ENCODE results near the gene WASF3. TPM values are rescaled to one million over a fixed set of nuclear protein-coding genes. Genes with fewer than 3 reads are reported as not detected.

WASF3 gene
- total RNA-seq, 4 donors from 2014 or later = 1.4 to 13.9 (median 2.8) TPM

- peaks cover 2 to 27% (median 7%) of the 10 kb centered on the region in 3 donors for H3K4me1 ChIP-seq
- no peak for TF ChIP-seq POLR2A (IDR thresholded peaks at IDR 0.05)
- TF ChIP-seq CTCF (IDR thresholded peaks at IDR 0.05) = no peak
- DNase-seq = no peak
- no peak overlapping the region for H3K4me3 ChIP-seq
- intact Hi-C loops (cut with DNase I) = no loop called here
- 66 to 82% methylated on average over 3 of the region's 3 CpGs for WGBS, 2 donors
- no peaks in the 10 kb centered on the region for H3K36me3 ChIP-seq
- peak overlapping the region in 1 of 4 donors; percentile 40 for H3K27ac ChIP-seq
- H3K27me3 ChIP-seq = peaks cover 0 to 19% (median 0%) of the 10 kb centered on the region in 4 donors
- no peaks in the 10 kb centered on the region for H3K9me3 ChIP-seq
These were observed 3.6 kb downstream of the WASF3 start for GRCh38 chr13:26561067-26561466.

DNA sequence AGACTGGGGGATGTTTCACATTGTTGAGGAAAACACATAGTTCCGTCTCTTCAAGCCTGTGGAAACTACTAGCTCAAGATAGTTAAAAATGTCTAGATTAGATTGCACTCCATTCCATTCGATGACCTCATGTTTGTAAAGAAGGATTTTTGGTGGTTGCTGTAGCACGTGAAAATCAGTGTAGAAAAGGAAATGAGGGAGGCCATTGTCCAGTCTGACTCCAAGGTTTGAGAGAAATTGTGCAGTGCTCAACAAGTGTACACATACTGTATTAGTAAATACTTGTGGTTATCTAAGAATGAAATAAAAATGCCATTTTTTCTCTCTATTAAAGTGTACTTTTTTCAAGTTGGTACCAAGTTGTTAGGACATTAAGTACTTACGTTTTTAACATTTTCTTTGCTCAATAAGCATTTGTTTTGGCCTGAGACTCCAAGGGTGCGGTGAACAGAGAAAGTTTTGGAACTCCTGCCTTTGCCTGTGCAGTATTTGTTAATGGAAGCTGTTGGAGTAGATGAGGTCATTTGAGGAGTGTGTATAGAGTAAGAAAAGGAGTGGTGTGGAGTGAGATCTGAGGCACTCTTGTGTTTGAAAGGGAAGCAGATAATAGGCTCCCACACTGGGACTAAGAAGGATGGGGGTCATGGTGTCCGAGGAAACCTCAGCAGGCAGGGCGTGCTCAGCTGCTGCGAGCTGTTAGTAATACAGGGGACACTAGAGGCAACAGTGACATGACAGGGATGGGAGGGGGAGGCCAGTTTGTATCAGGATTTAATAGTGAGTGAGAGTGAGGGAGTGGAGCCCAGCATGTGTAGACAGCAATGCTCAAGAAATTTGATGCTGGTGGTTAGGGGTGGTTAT lies 4.4 kb downstream of the WASF3 start:
- TF ChIP-seq CTCF (IDR thresholded peaks at IDR 0.05) = no peak
- no peak for TF ChIP-seq POLR2A (IDR thresholded peaks at IDR 0.05)
- DNase-seq = no peak
- H3K9me3 ChIP-seq = no peaks in the 10 kb centered on the region
- intact Hi-C loops (cut with DNase I) = no loop called here
- H3K36me3 ChIP-seq = no peaks in the 10 kb centered on the region
- peaks cover 2 to 26% (median 7%) of the 10 kb centered on the region in 3 donors for H3K4me1 ChIP-seq
- H3K4me3 ChIP-seq = no peak overlapping the region
- WGBS, 2 donors = 65 to 71% methylated on average over 8 of the region's 8 CpGs
- H3K27me3 ChIP-seq = peaks cover 0 to 19% (median 0%) of the 10 kb centered on the region in 4 donors
- H3K27ac ChIP-seq = peak overlapping the region in 1 of 4 donors; percentile 40

DNA sequence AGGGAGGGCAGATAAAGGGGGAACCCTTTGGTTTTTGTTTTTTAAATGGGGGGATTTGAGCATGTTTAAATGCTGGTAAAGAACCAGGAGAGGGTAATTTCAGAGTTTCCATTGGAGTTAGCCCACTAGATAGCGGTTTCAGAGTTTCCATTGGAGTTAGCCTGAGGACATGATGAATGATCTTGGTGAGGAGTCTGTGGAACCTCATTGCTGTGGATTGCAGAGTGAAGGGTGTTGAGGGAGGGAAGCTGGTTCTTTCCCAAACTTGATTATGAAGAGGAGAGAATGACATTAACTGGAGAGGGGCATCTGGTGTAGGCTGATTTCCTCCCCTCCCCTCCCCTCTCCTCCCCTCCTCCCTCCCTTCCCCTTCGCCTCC lies 5.0 kb downstream of the WASF3 start:
- TF ChIP-seq POLR2A (IDR thresholded peaks at IDR 0.05) (no peak), CTCF (IDR thresholded peaks at IDR 0.05) (no peak)

GRCh38 chr13:26563713-26564112 lies 6.2 kb downstream of the WASF3 start:
- no peaks in the 10 kb centered on the region for H3K36me3 ChIP-seq
- no peak overlapping the region for H3K4me3 ChIP-seq
- H3K4me1 ChIP-seq = peaks cover 0 to 12% (median 3%) of the 10 kb centered on the region in 3 donors
- no peaks in the 10 kb centered on the region for H3K9me3 ChIP-seq
- DNase-seq = no peak
- intact Hi-C loops (cut with DNase I) = no loop called here
- no peak overlapping the region for H3K27ac ChIP-seq
- peaks cover 0 to 8% (median 0%) of the 10 kb centered on the region in 4 donors for H3K27me3 ChIP-seq
- TF ChIP-seq CTCF (IDR thresholded peaks at IDR 0.05) (no peak), POLR2A (IDR thresholded peaks at IDR 0.05) (no peak)

More for the DNA sequence above, 5.0 kb downstream of the WASF3 start:
- H3K9me3 ChIP-seq = no peaks in the 10 kb centered on the region
- H3K27ac ChIP-seq = peak overlapping the region in 1 of 4 donors; percentile 40
- H3K4me3 ChIP-seq = no peak overlapping the region
- DNase-seq = no peak
- intact Hi-C loops (cut with DNase I) = no loop called here
- H3K36me3 ChIP-seq = no peaks in the 10 kb centered on the region
- 60 to 73% methylated on average over 1 to 2 of the region's 2 CpGs for WGBS, 2 donors
- peaks cover 0 to 21% (median 7%) of the 10 kb centered on the region in 3 donors for H3K4me1 ChIP-seq
- peaks cover 0 to 19% (median 0%) of the 10 kb centered on the region in 4 donors for H3K27me3 ChIP-seq

- intact Hi-C loops (cut with DNase I) = no loop called here
- no peak for DNase-seq
- H3K36me3 ChIP-seq = no peaks in the 10 kb centered on the region
- no peak overlapping the region for H3K27ac ChIP-seq
- H3K9me3 ChIP-seq = no peaks in the 10 kb centered on the region
- H3K4me1 ChIP-seq = no peaks in the 10 kb centered on the region
- WGBS, 2 donors = 70 to 74% methylated on average over 2 of the region's 2 CpGs
- H3K4me3 ChIP-seq = no peak overlapping the region
- H3K27me3 ChIP-seq = no peaks in the 10 kb centered on the region
- TF ChIP-seq CTCF (IDR thresholded peaks at IDR 0.05) (no peak), POLR2A (IDR thresholded peaks at IDR 0.05) (no peak)
These were observed 10.8 kb downstream of the WASF3 start for GRCh38 chr13:26568132-26568815.

All from esophagus squamous epithelium (tissue), 5 donors.